GM12878 (cell line): Measurements from ENCODE around the gene AKNA.

ENCODE experiments used
- CEBPB ChIP-seq, 2 experiments: fragments of 150-350 bp in 1 of 2; IDR thresholded peaks; 2 replicates each; pipeline ENCODE4 v1.6.1; 2012 to 2014; ENCODE audit warnings: low read depth in 2 of 2, low read length in 2 of 2, borderline replicate concordance in 1 of 2, inconsistent platforms in 1 of 2
- FOXM1 ChIP-seq: IDR thresholded peaks from 2 replicates; pipeline ENCODE4 v1.6.1; 2012; ENCODE audit warnings: low read depth, mild to moderate bottlenecking, inconsistent platforms, low read length, moderate library complexity
- GABPA ChIP-seq: IDR thresholded peaks from 2 replicates; pipeline ENCODE4 v1.6.1; 2014; ENCODE audit warnings: antibody characterized with exemption, low read depth, mild to moderate bottlenecking, inconsistent platforms
- NFYB ChIP-seq: IDR thresholded peaks from 2 replicates; pipeline ENCODE4 v1.6.1; 2011; ENCODE audit warnings: low read depth, mild to moderate bottlenecking, low read length, improper control_type of control experiment, moderate library complexity; ENCODE audit not compliant: insufficient read depth
- POLR2A ChIP-seq: IDR thresholded peaks from 2 replicates; pipeline ENCODE4 v1.6.1; 2011; ENCODE audit warnings: low read depth, mild to moderate bottlenecking, low read length
- POLR2AphosphoS5 ChIP-seq: IDR thresholded peaks from 2 replicates; pipeline ENCODE4 v1.6.1; 2011; ENCODE audit warnings: mild to moderate bottlenecking, low read length, inconsistent platforms
- SMAD5 ChIP-seq: IDR thresholded peaks from 2 replicates; pipeline ENCODE4 v1.6.1; 2016; ENCODE audit warnings: antibody characterized with exemption, low read depth
- TAF1 ChIP-seq: IDR thresholded peaks from 2 replicates; pipeline ENCODE4 v1.6.1; 2011; ENCODE audit warnings: mild to moderate bottlenecking, low read depth, low read length, borderline replicate concordance
- TF ChIP-seq, protein P1 (sequence below), 3 experiments: IDR thresholded peaks in 2 of 3; conservative IDR thresholded peaks in 1 of 3; 2 replicates each; pipeline ENCODE4 v1.5.1; 2011; ENCODE audit warnings: low read depth in 3 of 3, low read length in 3 of 3, mild to moderate bottlenecking in 3 of 3, control low read depth in 2 of 3, moderate library complexity in 2 of 3, inconsistent platforms in 1 of 3, mixed read lengths in 1 of 3; ENCODE audit not compliant: control insufficient read depth in 2 of 3, insufficient read depth in 1 of 3; ENCODE audit errors: extremely low read depth in 1 of 3
- TF ChIP-seq, protein P2 (sequence below): IDR thresholded peaks from 2 replicates; pipeline ENCODE4 v1.6.1; 2012; ENCODE audit warnings: low read depth, low read length, improper control_type of control experiment

DNA sequence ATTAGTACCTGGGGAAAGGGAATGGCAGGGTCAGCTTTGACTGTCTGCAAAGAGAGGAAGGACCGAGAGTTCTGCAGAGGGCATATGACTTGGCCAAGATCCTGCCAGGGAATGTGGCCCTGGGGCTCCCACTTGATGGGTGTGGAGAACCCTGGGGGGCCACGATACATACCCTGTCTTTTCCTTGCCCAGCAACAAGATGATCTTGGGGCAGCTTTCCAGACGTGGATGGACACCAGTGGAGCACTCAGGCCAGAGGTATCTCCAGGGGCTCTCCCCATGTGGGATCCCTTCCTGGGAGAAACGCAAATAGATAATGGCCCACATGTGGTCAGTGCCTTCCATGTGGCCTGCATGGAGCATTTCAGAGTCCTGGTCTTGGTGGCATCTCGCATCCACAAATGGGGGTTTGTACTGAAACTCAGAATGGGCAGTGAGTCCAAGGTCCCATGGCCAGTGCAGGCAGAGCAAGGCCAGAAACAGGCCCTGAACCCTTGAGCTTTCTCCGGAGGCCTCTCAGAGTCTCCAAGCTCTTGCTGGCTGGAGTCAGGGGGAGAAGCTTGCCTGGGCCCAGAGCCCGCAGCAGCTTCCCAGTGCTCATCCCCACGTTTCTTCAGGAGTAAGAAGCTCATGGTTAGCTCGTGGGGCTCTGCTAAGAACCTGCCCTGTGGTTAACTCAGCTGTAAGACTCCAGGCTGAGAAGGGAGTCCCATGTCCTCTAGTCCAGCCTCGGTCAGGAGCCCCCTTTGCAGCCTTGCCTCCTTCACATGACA, 83.2 kb downstream of the AKNA start:
- TF ChIP-seq POLR2A (no peak), TAF1 (no peak), NFYB (no peak), SMAD5 (no peak), POLR2AphosphoS5 (no peak), GABPA (no peak), CEBPB (IDR thresholded peaks at IDR 0.05; ENCODE audit: borderline replicate concordance in 1 of 2, low read depth in 2 of 2, low read length in 2 of 2) (no peak), FOXM1 (no peak)
- TF ChIP-seq, protein P1, sequence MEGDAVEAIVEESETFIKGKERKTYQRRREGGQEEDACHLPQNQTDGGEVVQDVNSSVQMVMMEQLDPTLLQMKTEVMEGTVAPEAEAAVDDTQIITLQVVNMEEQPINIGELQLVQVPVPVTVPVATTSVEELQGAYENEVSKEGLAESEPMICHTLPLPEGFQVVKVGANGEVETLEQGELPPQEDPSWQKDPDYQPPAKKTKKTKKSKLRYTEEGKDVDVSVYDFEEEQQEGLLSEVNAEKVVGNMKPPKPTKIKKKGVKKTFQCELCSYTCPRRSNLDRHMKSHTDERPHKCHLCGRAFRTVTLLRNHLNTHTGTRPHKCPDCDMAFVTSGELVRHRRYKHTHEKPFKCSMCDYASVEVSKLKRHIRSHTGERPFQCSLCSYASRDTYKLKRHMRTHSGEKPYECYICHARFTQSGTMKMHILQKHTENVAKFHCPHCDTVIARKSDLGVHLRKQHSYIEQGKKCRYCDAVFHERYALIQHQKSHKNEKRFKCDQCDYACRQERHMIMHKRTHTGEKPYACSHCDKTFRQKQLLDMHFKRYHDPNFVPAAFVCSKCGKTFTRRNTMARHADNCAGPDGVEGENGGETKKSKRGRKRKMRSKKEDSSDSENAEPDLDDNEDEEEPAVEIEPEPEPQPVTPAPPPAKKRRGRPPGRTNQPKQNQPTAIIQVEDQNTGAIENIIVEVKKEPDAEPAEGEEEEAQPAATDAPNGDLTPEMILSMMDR (IDR thresholded peaks at IDR 0.05 in 2 of 3, conservative IDR thresholded peaks at IDR 0.05 in 1 of 3; ENCODE audit: control insufficient read depth in 2 of 3, extremely low read depth in 1 of 3, insufficient read depth in 1 of 3, low read depth in 3 of 3, low read length in 3 of 3), result no peak
- TF ChIP-seq, protein P2, sequence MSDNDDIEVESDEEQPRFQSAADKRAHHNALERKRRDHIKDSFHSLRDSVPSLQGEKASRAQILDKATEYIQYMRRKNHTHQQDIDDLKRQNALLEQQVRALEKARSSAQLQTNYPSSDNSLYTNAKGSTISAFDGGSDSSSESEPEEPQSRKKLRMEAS, result no peak
